GM12878 (cell line): Measurements from ENCODE around the gene KLLN. TPM values are rescaled to one million over a fixed set of nuclear protein-coding genes. Genes with fewer than 3 reads are reported as not detected.

ENCODE experiments used
- ATAC-seq: fragments of 200-7000 bp; cut with Tn5 transposase; 3 replicates; pipeline ENCODE4 v1.9.1; 2020; ENCODE audit warnings: mild to moderate bottlenecking, moderate library complexity
- BruUV-seq: library from RNA; stranded (reverse); fragments of 400-500 nt; replicated peaks from 2 replicates; lab custom pipeline; 2021; lab: Mats Ljungman, UMichigan
- CTCF ChIA-PET: fragments of 300-600 bp; sonication (Branson Sonifier 250); formaldehyde crosslinking; extraction: SDS; loops from one replicate; lab custom pipeline; 2021; ENCODE audit warnings: inconsistent platforms; lab: Yijun Ruan, JAX
- POLR2A ChIA-PET: fragments of 350-600 bp; formaldehyde crosslinking; extraction: SDS; loops from one replicate; lab custom pipeline; 2021; ENCODE audit warnings: inconsistent platforms; lab: Charles Lee
- RAD21 ChIA-PET: fragments of 300-600 bp; sonication (Branson Sonifier 250); formaldehyde crosslinking; loops from one replicate; lab custom pipeline; 2023; ENCODE audit warnings: antibody characterized with exemption; ENCODE audit not compliant: unreplicated experiment; lab: Charles Lee
- SMC1A ChIA-PET: fragments of 300-600 bp; sonication (Branson Sonifier 250); formaldehyde crosslinking; loops from one replicate; lab custom pipeline; 2023; ENCODE audit not compliant: unreplicated experiment, uncharacterized antibody; lab: Charles Lee
- DNase-seq: peaks from one replicate; pipeline ENCODE4 v3.0.0-alpha.2; 2011; ENCODE audit warnings: low read depth, low spot score
- FAIRE-seq: peaks from 3 replicates; lab custom pipeline; 2011; peaks lifted over from hg19 to GRCh38; lab: Jason Lieb, UNC
- H2AFZ ChIP-seq: 2 replicates; pipeline ENCODE4 v1.6.0; 2011; ENCODE audit warnings: low read depth, low read length, control low read depth; ENCODE audit not compliant: control insufficient read depth
- H3K27ac ChIP-seq: 2 replicates; pipeline ENCODE4 v1.5.1; 2011; ENCODE audit warnings: control low read depth; ENCODE audit not compliant: control insufficient read depth, insufficient read depth
- H3K27me3 ChIP-seq, 2 experiments: replicated peaks in 1 of 2; 2 replicates each; pipeline versions ENCODE4 v1.6.0 to v1.6.1; 2011; ENCODE audit warnings: low read length in 1 of 2; ENCODE audit not compliant: control insufficient read depth in 2 of 2, insufficient read depth in 2 of 2
- H3K36me3 ChIP-seq, 2 experiments: 2 replicates each; pipeline ENCODE4 v1.5.1; 2011; ENCODE audit warnings: low read length in 1 of 2; ENCODE audit not compliant: control insufficient read depth in 2 of 2, insufficient read depth in 2 of 2
- H3K4me1 ChIP-seq: 2 replicates; pipeline ENCODE4 v1.6.1; 2011; ENCODE audit warnings: mild to moderate bottlenecking, low read length, moderate library complexity, mixed read lengths; ENCODE audit not compliant: control insufficient read depth, insufficient read depth
- H3K4me2 ChIP-seq: 2 replicates; pipeline ENCODE4 v1.6.0; 2011; ENCODE audit warnings: control low read depth; ENCODE audit not compliant: control insufficient read depth, insufficient read depth
- H3K4me3 ChIP-seq: fragments of 200-600 bp; sonication (generic); 2 replicates; pipeline ENCODE4 v1.5.1; 2016
- H3K79me2 ChIP-seq: 2 replicates; pipeline ENCODE4 v1.6.0; 2011; ENCODE audit warnings: low read length; ENCODE audit not compliant: control insufficient read depth, insufficient read depth
- H3K9ac ChIP-seq: 2 replicates; pipeline ENCODE4 v1.8.0; 2011; ENCODE audit warnings: low read length, control low read depth, mixed read lengths; ENCODE audit not compliant: control insufficient read depth, insufficient read depth
- H3K9me3 ChIP-seq: replicated peaks from 3 replicates; pipeline ENCODE4 v1.5.1; 2011; ENCODE audit warnings: mild to moderate bottlenecking, low read length; ENCODE audit not compliant: control insufficient read depth, insufficient read depth
- H4K20me1 ChIP-seq: 2 replicates; pipeline ENCODE4 v1.6.0; 2011; ENCODE audit not compliant: control insufficient read depth, insufficient read depth
- IKZF2 ChIP-seq, 2 experiments: fragments of 450-650 bp; IDR thresholded peaks; 2 replicates each; pipeline ENCODE4 v1.6.1; 2017; ENCODE audit warnings: mild to moderate bottlenecking in 2 of 2, moderate library complexity in 2 of 2
- JUNB ChIP-seq: IDR thresholded peaks from 2 replicates; pipeline ENCODE4 v1.6.1; 2016; ENCODE audit warnings: antibody characterized with exemption, mild to moderate bottlenecking
- PBX3 ChIP-seq: IDR thresholded peaks from 2 replicates; pipeline ENCODE4 v1.6.1; 2011; ENCODE audit warnings: mild to moderate bottlenecking, low read depth, low read length, moderate library complexity; ENCODE audit not compliant: insufficient replicate concordance
- RUNX3 ChIP-seq: IDR thresholded peaks from 2 replicates; pipeline ENCODE4 v1.6.1; 2012; ENCODE audit warnings: low read length, inconsistent platforms
- ZNF217 ChIP-seq: fragments of 450-650 bp; IDR thresholded peaks from 2 replicates; pipeline ENCODE4 v1.6.1; 2017; ENCODE audit warnings: antibody characterized with exemption, mild to moderate bottlenecking
- ZZZ3 ChIP-seq: IDR thresholded peaks from 2 replicates; pipeline ENCODE4 v1.6.1; 2011; ENCODE audit warnings: low read depth; ENCODE audit not compliant: control insufficient read depth, insufficient read length
- in situ Hi-C: fragments of 300-500 bp; cut with MboI; formaldehyde crosslinking; loops from 9 replicates; pipeline ENCODE4 v1.14.3; 2018; ENCODE audit warnings: mixed read lengths
- intact Hi-C: fragments of 100-400 bp; cut with micrococcal nuclease; formaldehyde crosslinking; loops from one replicate; pipeline ENCODE4 v1.14.2; 2022; ENCODE audit not compliant: unreplicated experiment
- polyA plus RNA-seq, 11 experiments: library from polyadenylated mRNA; depleted of rRNA in 4 of 11; unstranded in 6 of 11; stranded (reverse) in 5 of 11; fragments of >200 nt; fragmentation: Nextera tagmentation in 4 of 11; fragmentation: Illumina TruSeq in 1 of 11; extraction: Ambion mirVana in 4 of 11; extraction: Trizol in 1 of 11; gene quantifications; 1 replicate in 1 of 11; 2 replicates in 10 of 11; pipeline versions ENCODE4 v1.2.1 to v1.2.3, GENCODE V29; 2011 to 2016; ENCODE audit warnings: inconsistent platforms in 2 of 11, missing spikeins in 2 of 11, low read depth in 1 of 11
- total RNA-seq, 4 experiments: library from RNA; depleted of rRNA in 3 of 4; stranded (reverse); fragments of >200 nt in 3 of 4; fragmentation: Illumina TruSeq in 1 of 4; extraction: Trizol in 1 of 4; gene quantifications; 2 replicates each; pipeline versions ENCODE4 v1.2.1 to v1.2.3, GENCODE V29; 2013 to 2021
- TF ChIP-seq, protein P1 (sequence below): fragments of 450-650 bp; IDR thresholded peaks from 2 replicates; pipeline ENCODE4 v1.6.1; 2017; ENCODE audit warnings: low read depth, mild to moderate bottlenecking, moderate library complexity
- TF ChIP-seq, protein P2 (sequence below): fragments of 450-650 bp; IDR thresholded peaks from 2 replicates; pipeline ENCODE4 v1.6.1; 2017; ENCODE audit warnings: mild to moderate bottlenecking, low read depth, inconsistent platforms; ENCODE audit not compliant: poor library complexity, severe bottlenecking

KLLN gene
- total and polyA plus RNA-seq, 10 of the 15 experiments (the other 5 are each of a cell fraction or from before 2014, with no cell fraction given), result 0.87 to 2.2 (median 1.7) TPM

GRCh38 chr10:87842776-87843497 is 20.4 kb downstream of the KLLN start:
- H3K27me3 ChIP-seq, result no peaks in the 10 kb centered on the region
- ChIA-PET POLR2A (interaction anchor here (0.7 kb wide), 1 partner anchor 213 kb away, joined by 4 read pairs; no protein-coding TSS in a partner anchor), RAD21 (interaction anchor here (1.1 kb wide), 1 partner anchor 544 kb away, joined by 3 read pairs; no protein-coding TSS in a partner anchor), SMC1A (interaction anchor here (1.7 kb wide), 1 partner anchor 13 kb away, joined by 6 read pairs; no protein-coding TSS in a partner anchor), CTCF (interaction anchor here (0.9 to 1.4 kb wide), 2 partner anchors 9 to 16 kb away, joined by 3 to 5 read pairs; no protein-coding TSS in a partner anchor)
- no peak overlapping the region for H3K4me2 ChIP-seq
- no peak for DNase-seq
- BruUV-seq, result no TSS peak
- no peak overlapping the region for H3K4me3 ChIP-seq
- peaks cover 3% of the 10 kb centered on the region for H3K4me1 ChIP-seq
- no peak overlapping the region for H3K9ac ChIP-seq
- H3K79me2 ChIP-seq, result no peaks in the 10 kb centered on the region
- no peaks in the 10 kb centered on the region; the same call in 2 of the 3 replicates for H3K9me3 ChIP-seq
- H3K36me3 ChIP-seq, result no peaks in the 10 kb centered on the region
- no peaks in the 10 kb centered on the region for H4K20me1 ChIP-seq
- peak overlapping the region; percentile 14 for H3K27ac ChIP-seq
- intact Hi-C loops, result no loop called here
- peak; percentile 53 for ATAC-seq
- H2AFZ ChIP-seq, result no peak overlapping the region; the same call in 1 of the 2 replicates
- no peak for FAIRE-seq
- TF ChIP-seq ZZZ3 (no peak), PBX3 (no peak), JUNB (no peak), RUNX3 (peak; percentile 63), IKZF2 (IDR thresholded peaks at IDR 0.05) (peak; percentile 34 to 39; a peak in 1 of 4 replicates), ZNF217 (no peak)
- TF ChIP-seq, protein P1, sequence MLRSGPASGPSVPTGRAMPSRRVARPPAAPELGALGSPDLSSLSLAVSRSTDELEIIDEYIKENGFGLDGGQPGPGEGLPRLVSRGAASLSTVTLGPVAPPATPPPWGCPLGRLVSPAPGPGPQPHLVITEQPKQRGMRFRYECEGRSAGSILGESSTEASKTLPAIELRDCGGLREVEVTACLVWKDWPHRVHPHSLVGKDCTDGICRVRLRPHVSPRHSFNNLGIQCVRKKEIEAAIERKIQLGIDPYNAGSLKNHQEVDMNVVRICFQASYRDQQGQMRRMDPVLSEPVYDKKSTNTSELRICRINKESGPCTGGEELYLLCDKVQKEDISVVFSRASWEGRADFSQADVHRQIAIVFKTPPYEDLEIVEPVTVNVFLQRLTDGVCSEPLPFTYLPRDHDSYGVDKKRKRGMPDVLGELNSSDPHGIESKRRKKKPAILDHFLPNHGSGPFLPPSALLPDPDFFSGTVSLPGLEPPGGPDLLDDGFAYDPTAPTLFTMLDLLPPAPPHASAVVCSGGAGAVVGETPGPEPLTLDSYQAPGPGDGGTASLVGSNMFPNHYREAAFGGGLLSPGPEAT, result peak; percentile 16; the same call in 1 of the 2 replicates
- TF ChIP-seq, protein P2, sequence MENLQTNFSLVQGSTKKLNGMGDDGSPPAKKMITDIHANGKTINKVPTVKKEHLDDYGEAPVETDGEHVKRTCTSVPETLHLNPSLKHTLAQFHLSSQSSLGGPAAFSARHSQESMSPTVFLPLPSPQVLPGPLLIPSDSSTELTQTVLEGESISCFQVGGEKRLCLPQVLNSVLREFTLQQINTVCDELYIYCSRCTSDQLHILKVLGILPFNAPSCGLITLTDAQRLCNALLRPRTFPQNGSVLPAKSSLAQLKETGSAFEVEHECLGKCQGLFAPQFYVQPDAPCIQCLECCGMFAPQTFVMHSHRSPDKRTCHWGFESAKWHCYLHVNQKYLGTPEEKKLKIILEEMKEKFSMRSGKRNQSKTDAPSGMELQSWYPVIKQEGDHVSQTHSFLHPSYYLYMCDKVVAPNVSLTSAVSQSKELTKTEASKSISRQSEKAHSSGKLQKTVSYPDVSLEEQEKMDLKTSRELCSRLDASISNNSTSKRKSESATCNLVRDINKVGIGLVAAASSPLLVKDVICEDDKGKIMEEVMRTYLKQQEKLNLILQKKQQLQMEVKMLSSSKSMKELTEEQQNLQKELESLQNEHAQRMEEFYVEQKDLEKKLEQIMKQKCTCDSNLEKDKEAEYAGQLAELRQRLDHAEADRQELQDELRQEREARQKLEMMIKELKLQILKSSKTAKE, result peak; percentile 55
- in situ Hi-C loops, result no loop called here
